AG08396 (cell line): Measurements from ENCODE around the gene SYNDIG1.
"Not testable (repeated sequence)": the region's sequence is repeated elsewhere in the genome, so short reads cannot be mapped to it uniquely, and the experiment has no call there.

Source experiments
- DNase-seq: peaks from one replicate; pipeline ENCODE4 v3.0.0; 2012; ENCODE audit warnings: low spot score, mixed read lengths

The SYNDIG1 gene

DNA sequence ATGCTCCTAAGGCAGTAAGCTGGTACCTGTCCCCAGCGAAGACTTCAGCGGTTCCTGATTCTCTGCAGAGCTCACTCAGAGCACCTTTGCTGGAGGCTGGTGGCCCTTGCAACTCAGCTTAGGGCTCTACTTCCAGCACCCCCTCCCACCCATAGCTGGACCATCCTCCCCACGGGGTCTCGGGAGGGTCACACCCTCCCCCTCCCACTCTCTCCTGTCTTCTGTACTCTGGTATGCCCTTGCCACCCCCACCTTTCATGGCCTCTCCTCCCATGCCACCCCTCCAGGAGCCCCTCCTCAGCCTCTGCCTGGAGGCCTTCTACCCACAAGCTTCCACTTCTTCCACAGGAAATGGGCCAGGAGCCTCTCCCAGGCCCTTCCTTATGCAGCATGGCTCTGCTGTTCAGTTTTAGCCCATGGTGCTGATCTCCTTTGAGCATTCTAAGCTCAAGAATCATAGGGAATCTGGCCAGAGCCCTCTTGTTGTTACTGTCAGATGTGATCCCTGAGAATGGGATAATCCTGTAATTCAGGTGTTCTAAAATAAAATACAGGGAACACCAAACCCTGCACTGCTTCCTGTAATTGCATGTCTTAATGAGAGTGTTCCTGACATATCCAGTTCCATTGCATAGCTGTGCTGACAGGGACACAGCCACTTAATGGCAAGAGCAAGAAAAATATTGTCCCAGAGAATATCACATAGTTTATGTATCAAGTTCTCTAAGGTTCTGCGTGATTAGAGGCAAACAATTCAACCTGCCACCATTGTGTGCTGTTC lies 142.1 kb downstream of the SYNDIG1 start:
- DNase-seq = no peak

GRCh38 chr20:24612799-24613775 lies 143.7 kb downstream of the SYNDIG1 start:
- DNase-seq = no peak

DNA sequence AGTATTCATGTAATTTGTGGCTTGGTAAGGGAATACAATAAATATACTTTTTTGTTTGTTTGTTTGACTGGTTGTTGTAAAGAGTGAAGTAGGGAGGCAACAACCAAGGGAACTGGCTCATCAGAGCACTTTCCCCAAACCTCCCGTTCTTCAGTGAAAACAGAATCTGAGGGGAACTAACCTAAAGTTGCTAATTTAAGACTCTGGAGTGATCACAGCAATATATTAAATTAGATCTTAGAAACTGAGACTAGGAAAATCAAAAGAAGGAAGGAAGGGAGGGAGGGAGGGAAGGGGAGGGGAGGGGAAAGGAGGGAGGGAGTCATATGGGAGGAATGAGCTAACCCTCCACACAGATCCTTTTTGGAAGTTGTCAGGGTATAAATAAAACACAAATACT lies 144.9 kb downstream of the SYNDIG1 start:
- no peak for DNase-seq

- no peak for DNase-seq
Measured at GRCh38 chr20:24615353-24615752, 145.9 kb downstream of the SYNDIG1 start.

GRCh38 chr20:24616258-24617079 lies 147.0 kb downstream of the SYNDIG1 start:
- no peak for DNase-seq

DNA sequence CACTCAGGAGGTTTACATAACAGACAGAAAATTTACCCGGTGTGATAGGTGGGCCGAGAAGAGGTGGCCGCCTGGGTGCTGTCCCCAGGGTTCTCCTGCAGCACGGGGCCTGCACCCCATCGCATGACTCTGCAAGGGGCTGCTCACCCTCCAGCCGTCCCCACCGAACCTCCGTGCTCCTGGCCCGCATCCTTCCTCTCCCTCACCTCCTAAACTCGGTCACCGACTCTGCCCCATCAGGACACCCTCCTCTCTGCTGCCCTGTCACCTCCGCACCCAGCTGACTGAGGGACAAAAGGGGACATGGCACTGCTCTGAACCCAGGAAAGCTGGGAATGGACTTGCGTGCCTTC lies 147.6 kb downstream of the SYNDIG1 start:
- no peak for DNase-seq

DNA sequence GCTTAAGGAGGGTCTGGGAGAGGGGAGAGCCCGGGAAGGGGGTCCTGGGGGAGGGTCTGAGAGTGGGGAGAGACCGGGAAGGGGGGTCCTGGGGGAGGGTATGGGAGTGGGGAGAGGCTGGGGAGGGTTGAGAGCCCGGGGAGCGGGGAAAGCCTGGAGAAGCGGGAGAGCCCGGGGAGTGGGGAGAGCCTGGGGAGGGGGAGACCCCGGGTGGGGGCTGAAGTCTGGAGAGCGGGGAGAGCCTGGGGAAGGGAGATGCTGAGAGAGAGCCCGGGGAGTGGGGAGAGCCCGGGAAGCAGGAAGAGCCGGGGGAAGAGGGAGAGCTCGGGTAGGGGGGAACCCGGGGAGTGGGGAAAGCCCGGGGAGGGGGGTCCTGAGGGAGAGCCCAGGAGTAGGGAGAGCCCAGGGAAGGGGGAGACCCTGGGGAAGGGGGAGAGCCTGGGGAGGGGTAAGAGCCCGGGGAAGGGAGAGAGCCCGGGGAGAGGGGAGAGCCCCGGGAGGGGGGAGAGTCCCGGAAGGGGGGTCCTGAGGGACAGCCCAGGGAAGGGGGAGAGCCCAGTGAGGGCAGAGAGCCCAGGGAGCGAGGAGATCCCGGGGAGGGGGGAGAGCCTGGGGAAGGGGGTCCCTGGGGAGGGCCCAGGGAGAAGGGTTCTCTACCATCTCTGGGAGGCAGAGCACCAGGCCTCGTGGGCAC lies 148.5 kb downstream of the SYNDIG1 start:
- DNase-seq = no peak

DNA sequence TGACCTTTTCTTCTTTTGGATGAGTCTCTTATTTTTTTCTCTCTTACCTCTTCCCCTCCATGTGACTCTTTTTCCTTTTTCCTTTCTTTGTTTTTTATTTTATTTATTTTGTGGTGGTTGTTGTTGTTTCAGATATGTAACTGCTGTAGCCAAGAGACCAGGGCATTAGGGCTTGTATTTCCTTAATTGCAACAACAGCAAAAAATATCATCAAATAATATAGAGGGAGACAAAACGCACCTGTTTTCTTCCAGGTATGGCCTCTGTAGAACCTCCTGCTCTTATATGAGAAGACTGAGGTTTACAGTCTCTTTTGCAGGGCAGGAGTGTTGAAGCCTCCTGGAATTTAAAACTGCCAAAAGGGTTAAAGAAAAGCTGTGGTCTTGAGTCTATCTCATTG lies 149.3 kb downstream of the SYNDIG1 start:
- no peak for DNase-seq

- no peak for DNase-seq
Measured at GRCh38 chr20:24619212-24619611, 149.8 kb downstream of the SYNDIG1 start.

DNA sequence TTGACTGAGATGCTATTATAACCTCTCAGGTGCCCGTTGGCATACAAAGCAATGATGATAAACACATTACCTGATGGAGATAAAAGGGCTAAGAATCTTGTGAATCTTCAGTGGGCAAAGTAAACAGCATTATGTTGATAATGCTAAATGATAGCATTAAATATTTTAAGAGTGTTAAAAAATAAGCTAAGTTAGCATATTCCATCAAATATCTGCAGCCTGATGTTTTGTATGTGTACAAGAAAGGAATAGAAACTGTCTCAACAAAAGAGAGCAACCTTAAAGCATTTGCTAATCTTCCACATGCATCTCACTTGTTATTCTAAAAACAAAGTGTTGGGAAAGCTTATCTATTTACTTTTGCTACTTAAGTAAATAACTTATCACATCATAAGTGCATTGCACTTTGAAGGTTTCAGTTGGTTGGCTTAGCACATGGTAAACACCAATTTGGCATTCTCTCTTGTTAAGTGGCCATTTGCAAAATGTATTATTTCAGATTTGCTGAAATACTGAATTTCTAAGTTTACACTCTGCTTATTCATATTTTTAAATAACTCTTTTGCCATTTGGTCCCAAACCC lies 151.6 kb downstream of the SYNDIG1 start:
- DNase-seq = no peak

- DNase-seq = no peak
Measured at GRCh38 chr20:24622856-24623255, 153.4 kb downstream of the SYNDIG1 start.

GRCh38 chr20:24626141-24626540 lies 156.7 kb downstream of the SYNDIG1 start:
- DNase-seq = not testable (repeated sequence)

DNA sequence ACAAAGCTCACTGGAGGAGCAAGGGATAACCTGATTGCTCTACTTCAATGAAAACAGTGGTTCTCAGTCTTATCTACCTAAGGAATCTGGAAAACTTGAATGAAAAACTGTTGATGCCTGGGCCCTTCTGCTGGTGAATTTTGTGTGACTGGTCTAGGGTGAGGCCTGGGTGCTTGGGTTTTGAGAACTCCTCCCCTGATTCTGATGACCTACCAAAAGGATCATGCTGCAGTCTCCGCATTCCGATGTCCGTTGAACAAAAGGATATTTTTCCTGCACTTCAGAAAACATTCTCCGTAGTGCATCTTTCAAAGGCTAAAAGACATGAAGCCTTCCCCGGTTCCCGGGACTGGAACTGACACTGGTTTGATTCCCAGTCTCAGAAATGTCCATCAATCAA lies 157.9 kb downstream of the SYNDIG1 start:
- no peak for DNase-seq

GRCh38 chr20:24627926-24628325 lies 158.5 kb downstream of the SYNDIG1 start:
- no peak for DNase-seq

DNA sequence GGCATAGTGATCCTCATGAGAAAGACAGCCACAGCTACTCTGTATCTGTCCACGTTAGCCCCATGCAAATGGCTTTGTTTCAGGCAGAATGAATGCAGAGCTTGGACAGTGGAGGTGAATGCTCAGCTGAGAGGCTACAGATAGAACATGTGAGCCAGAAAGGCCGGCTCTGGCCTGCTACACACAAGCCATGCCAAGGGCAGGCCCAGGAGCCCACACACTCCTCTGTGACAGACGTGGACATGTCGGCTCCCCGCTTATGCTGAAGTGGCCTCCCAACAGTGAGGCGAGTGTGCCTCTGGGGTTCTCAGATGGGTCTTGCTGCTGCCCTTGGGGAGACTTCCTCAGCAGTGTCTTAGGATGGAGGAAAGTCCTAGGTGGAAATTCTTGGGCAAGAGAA lies 159.6 kb downstream of the SYNDIG1 start:
- DNase-seq = no peak

DNA sequence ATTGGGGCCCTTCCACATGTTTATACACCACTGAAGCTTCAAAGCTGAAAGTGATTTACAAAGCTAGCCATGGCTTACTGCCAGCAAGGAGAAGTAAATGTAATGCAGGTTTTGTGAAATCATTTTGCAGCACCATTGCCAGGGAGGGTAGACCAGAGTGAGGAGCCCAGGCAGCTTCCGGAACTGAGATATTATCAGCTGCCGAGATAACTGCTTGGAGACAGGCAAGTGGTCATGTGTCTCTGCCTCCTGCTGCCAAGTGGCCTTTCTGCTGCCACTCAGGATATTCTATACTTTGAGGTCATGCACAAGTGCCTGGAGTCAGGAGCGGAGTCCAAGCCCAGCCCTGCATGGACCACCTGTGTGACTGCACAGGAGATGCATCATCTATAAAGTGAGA lies 160.2 kb downstream of the SYNDIG1 start:
- DNase-seq = no peak

DNA sequence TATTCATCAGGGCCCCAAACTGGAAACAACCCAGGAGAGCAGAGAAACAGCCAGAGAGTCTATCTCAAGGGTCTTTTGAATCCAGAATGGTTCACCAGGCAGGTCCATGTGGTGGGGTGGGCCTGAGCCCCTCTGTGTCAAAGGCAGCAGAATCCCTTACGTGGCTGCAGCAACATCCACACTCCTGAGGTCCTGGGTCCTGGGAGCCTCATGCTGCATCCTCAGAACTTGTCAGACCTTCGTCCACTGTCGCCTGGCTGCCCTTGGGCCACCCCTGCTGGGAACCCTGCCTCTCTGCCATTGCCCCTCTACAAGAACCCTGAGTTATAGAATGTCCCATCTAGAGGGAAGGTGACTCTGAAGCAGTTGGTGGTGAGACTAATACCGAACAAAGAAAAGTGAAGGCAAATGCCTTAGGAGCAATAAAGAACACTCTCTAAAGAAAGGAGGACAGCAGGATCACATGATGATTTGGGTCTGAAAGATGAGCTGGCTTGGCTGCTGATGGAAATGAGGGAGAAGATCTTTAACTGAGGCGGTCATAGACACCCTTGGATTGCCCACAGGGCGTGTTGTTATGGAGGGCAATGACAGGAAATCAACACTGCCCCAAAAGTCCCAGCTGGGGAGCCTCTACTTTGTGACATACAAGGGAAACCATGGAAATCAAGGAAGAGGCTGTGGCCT lies 161.2 kb downstream of the SYNDIG1 start:
- DNase-seq = no peak

DNA sequence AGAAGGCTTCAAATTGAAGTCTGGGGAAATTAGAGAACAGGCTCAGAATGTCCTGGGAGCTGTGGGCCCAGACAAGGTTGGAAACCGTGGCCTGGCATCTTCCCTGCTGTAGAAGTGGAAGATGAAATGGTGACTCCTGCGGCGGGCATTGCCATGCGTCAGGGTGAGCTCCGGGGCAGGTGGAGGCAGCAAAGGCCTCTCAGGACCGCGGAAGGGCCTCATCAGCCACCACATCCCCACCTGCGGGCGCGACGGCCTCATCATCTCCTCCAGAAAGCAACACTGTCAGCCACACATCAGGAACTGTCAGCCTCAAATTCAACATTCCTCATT lies 161.7 kb downstream of the SYNDIG1 start:
- no peak for DNase-seq

- DNase-seq = no peak
Measured at GRCh38 chr20:24632581-24632980, 163.2 kb downstream of the SYNDIG1 start.

- no peak for DNase-seq
Measured at GRCh38 chr20:24633026-24633425, 163.6 kb downstream of the SYNDIG1 start.

GRCh38 chr20:24633521-24633920 lies 164.1 kb downstream of the SYNDIG1 start:
- DNase-seq = no peak
